Smooth muscle cell (in vitro differentiated cells): Measurements from ENCODE around the gene EPG5. TPM values are rescaled to one million over a fixed set of nuclear protein-coding genes. Genes with fewer than 3 reads are reported as not detected.
A peak's percentile ranks its signal among the peaks of the same experiment; 100 is the strongest.

Experiments used
- DNase-seq: peaks from one replicate; lab custom pipeline; 2025; ENCODE audit not compliant: unreplicated experiment; lab: John Stamatoyannopoulos, UW
- H2AFZ ChIP-seq: fragments of 200-600 bp; sonication (generic); 2 replicates; pipeline ENCODE4 v1.6.0; 2016; ENCODE audit warnings: antibody characterized with exemption, low read depth, mild to moderate bottlenecking
- H3F3A ChIP-seq: fragments of 200-600 bp; sonication (generic); 2 replicates; pipeline ENCODE4 v1.6.0; 2017; ENCODE audit warnings: antibody characterized with exemption, low read depth
- H3K27ac ChIP-seq: fragments of 200-600 bp; sonication (generic); 2 replicates; pipeline ENCODE4 v1.5.1; 2016; ENCODE audit warnings: low read depth, mild to moderate bottlenecking
- H3K27me3 ChIP-seq: fragments of 200-600 bp; sonication (generic); 2 replicates; pipeline ENCODE4 v1.6.1; 2016; ENCODE audit warnings: low read depth, mild to moderate bottlenecking
- H3K36me3 ChIP-seq: fragments of 200-600 bp; sonication (generic); 2 replicates; pipeline ENCODE4 v1.5.1; 2016; ENCODE audit warnings: low read depth
- H3K4me1 ChIP-seq: fragments of 200-600 bp; sonication (generic); 2 replicates; pipeline ENCODE4 v1.5.1; 2016; ENCODE audit warnings: low read depth
- H3K4me2 ChIP-seq: fragments of 200-600 bp; sonication (generic); 2 replicates; pipeline ENCODE4 v1.6.0; 2016; ENCODE audit warnings: mild to moderate bottlenecking
- H3K4me3 ChIP-seq: fragments of 200-600 bp; sonication (generic); 2 replicates; pipeline ENCODE4 v1.5.1; 2016; ENCODE audit warnings: mild to moderate bottlenecking
- H3K79me2 ChIP-seq: fragments of 200-600 bp; sonication (generic); 2 replicates; pipeline ENCODE4 v1.6.0; 2016; ENCODE audit warnings: low read depth, mild to moderate bottlenecking
- H3K9ac ChIP-seq: fragments of 200-600 bp; sonication (generic); 2 replicates; pipeline ENCODE4 v1.6.0; 2016; ENCODE audit warnings: low read depth
- H3K9me3 ChIP-seq: fragments of 200-600 bp; sonication (generic); replicated peaks from 2 replicates; pipeline ENCODE4 v1.5.1; 2016; ENCODE audit warnings: low read depth
- H4K20me1 ChIP-seq: fragments of 200-600 bp; sonication (generic); 2 replicates; pipeline ENCODE4 v1.6.0; 2016; ENCODE audit warnings: low read depth
- CTCF ChIP-seq: fragments of 200-600 bp; sonication (generic); IDR thresholded peaks from 2 replicates; pipeline ENCODE4 v1.5.1; 2017; ENCODE audit warnings: borderline replicate concordance, mild to moderate bottlenecking, antibody characterized with exemption; ENCODE audit not compliant: insufficient read depth, poor library complexity, severe bottlenecking
- WGBS: methylation state at CpG from one replicate; pipeline ENCODE4 v1.1.7; 2016; ENCODE audit warnings: low lambda C conversion rate; 5-methylcytosine and 5-hydroxymethylcytosine counted together
- polyA plus RNA-seq: library from polyadenylated mRNA; unstranded; fragments of >200 nt; fragmentation: Nextera tagmentation; extraction: Ambion mirVana; gene quantifications from 2 replicates; pipeline ENCODE4 v1.2.1, GENCODE V29; 2016
- total RNA-seq: library from RNA; depleted of rRNA; stranded (reverse); fragments of >200 nt; gene quantifications from 2 replicates; pipeline ENCODE4 v1.2.3, GENCODE V29; 2014

The EPG5 gene
- total and polyA plus RNA-seq, 2 experiments from 2014 or later = 2.7 to 20.8 TPM

- no peaks in the 10 kb centered on the region for H3K9me3 ChIP-seq
- H3K4me2 ChIP-seq = no peak overlapping the region
- H3K4me1 ChIP-seq = no peaks in the 10 kb centered on the region
- no peak overlapping the region for H3K27ac ChIP-seq
- WGBS = 69% methylated on average over 2 of the region's 2 CpGs
- H3K9ac ChIP-seq = no peak overlapping the region
- no peaks in the 10 kb centered on the region for H3K27me3 ChIP-seq
- no peaks in the 10 kb centered on the region for H3F3A ChIP-seq
- no peak for TF ChIP-seq CTCF
- H3K36me3 ChIP-seq = peaks cover 14% of the 10 kb centered on the region
- H3K4me3 ChIP-seq = no peak overlapping the region
- H3K79me2 ChIP-seq = no peaks in the 10 kb centered on the region
- H2AFZ ChIP-seq = no peak overlapping the region
- DNase-seq = no peak
- no peaks in the 10 kb centered on the region for H4K20me1 ChIP-seq
These were observed 28.6 kb downstream of the EPG5 start for GRCh38 chr18:45938488-45938935.

- H3K4me1 ChIP-seq = no peaks in the 10 kb centered on the region
- no peak for TF ChIP-seq CTCF
- no peaks in the 10 kb centered on the region for H3K79me2 ChIP-seq
- H3F3A ChIP-seq = no peaks in the 10 kb centered on the region
- peak overlapping the region; percentile 67 for H3K27ac ChIP-seq
- H2AFZ ChIP-seq = no peak overlapping the region
- no peak overlapping the region for H3K4me3 ChIP-seq
- H3K27me3 ChIP-seq = no peaks in the 10 kb centered on the region
- peaks cover 7% of the 10 kb centered on the region for H3K36me3 ChIP-seq
- peak overlapping the region; percentile 47 for H3K4me2 ChIP-seq
- no peak for DNase-seq
- 67% methylated on average over 3 of the region's 3 CpGs for WGBS
- no peaks in the 10 kb centered on the region for H4K20me1 ChIP-seq
- no peak overlapping the region for H3K9ac ChIP-seq
- no peaks in the 10 kb centered on the region for H3K9me3 ChIP-seq
These were observed 31.4 kb downstream of the EPG5 start for GRCh38 chr18:45935591-45936335.

- H3F3A ChIP-seq = no peaks in the 10 kb centered on the region
- no peak for DNase-seq
- H3K27ac ChIP-seq = no peak overlapping the region
- no peak overlapping the region for H3K4me2 ChIP-seq
- WGBS = 100% methylated on average over 3 of the region's 3 CpGs
- H3K27me3 ChIP-seq = no peaks in the 10 kb centered on the region
- no peaks in the 10 kb centered on the region for H3K4me1 ChIP-seq
- H4K20me1 ChIP-seq = no peaks in the 10 kb centered on the region
- H3K9ac ChIP-seq = no peak overlapping the region
- no peak for TF ChIP-seq CTCF
- H3K36me3 ChIP-seq = peaks cover 13% of the 10 kb centered on the region
- no peaks in the 10 kb centered on the region for H3K79me2 ChIP-seq
- no peaks in the 10 kb centered on the region for H3K9me3 ChIP-seq
- no peak overlapping the region for H3K4me3 ChIP-seq
- no peak overlapping the region for H2AFZ ChIP-seq
These were observed 34.4 kb downstream of the EPG5 start for GRCh38 chr18:45932708-45933107.

- H3K79me2 ChIP-seq = no peaks in the 10 kb centered on the region
These were observed 36.2 kb downstream of the EPG5 start for GRCh38 chr18:45930963-45931362.

More at GRCh38 chr18:45930963-45931362, 36.2 kb downstream of the EPG5 start:
- no peak overlapping the region for H3K27ac ChIP-seq
- H3K9ac ChIP-seq = no peak overlapping the region
- H3K27me3 ChIP-seq = no peaks in the 10 kb centered on the region
- H2AFZ ChIP-seq = no peak overlapping the region
- no peak for TF ChIP-seq CTCF
- peaks cover 14% of the 10 kb centered on the region for H3K36me3 ChIP-seq
- 98% methylated on average over 2 of the region's 2 CpGs for WGBS
- no peaks in the 10 kb centered on the region for H4K20me1 ChIP-seq
- no peaks in the 10 kb centered on the region for H3K9me3 ChIP-seq
- no peak overlapping the region for H3K4me3 ChIP-seq
- H3F3A ChIP-seq = no peaks in the 10 kb centered on the region
- H3K4me1 ChIP-seq = no peaks in the 10 kb centered on the region
- no peak overlapping the region for H3K4me2 ChIP-seq
- no peak for DNase-seq
